Measurements from ENCODE around the gene DPP6. TPM values are rescaled to one million over a fixed set of nuclear protein-coding genes. Genes with fewer than 3 reads are reported as not detected.

The DPP6 gene
- total RNA-seq, 2 experiments from 2014 or later: not detected

DNA sequence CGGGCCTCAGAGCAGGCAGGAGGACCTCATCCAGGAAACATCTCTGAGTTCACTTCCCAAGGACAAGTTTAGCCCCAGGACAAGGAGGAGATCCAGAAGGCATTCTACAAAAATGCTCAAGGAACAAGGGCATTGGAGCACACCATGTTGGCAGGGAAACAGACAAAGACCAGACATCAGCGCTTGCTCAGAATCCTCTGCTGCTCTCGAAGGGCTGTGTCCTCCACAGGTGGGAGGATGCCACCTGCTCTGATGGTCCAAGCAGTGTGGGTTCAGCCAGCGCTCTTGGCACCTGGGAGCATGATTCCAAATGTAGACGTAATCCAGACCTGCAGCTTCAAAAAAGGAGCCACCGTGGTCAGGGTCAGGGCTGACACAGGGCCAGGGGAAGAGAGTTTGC, 160.7 kb downstream of the DPP6 start:
- H3K9me2 ChIP-seq (ENCODE audit: insufficient read depth, low read length): no peaks in the 10 kb centered on the region
- no peak overlapping the region for H3K4me3 ChIP-seq (ENCODE audit: low read depth, low read length, poor library complexity, severe bottlenecking)
- H3K4me1 ChIP-seq (ENCODE audit: insufficient read depth, low read length, poor library complexity, severe bottlenecking): no peaks in the 10 kb centered on the region
- no peaks in the 10 kb centered on the region for H3K9me3 ChIP-seq (ENCODE audit: low read length)
- CTCF ChIA-PET (ENCODE audit: unreplicated experiment): no interaction called here
- intact Hi-C loops (cut with micrococcal nuclease; ENCODE audit: unreplicated experiment): no loop called here
- no peak for DNase-seq (ENCODE audit: low spot score)
- BruUV-seq (replicated peaks): no TSS peak
- no peak overlapping the region for H2AFZ ChIP-seq (ENCODE audit: low read length)
- no peaks in the 10 kb centered on the region for H4K20me1 ChIP-seq (ENCODE audit: insufficient read depth, low read length)
- no peaks in the 10 kb centered on the region for H3K79me2 ChIP-seq (ENCODE audit: insufficient read depth, low read depth, low read length)
- TF ChIP-seq CTCF (conservative IDR thresholded peaks at IDR 0.05; ENCODE audit: low read length) (no peak), EZH2phosphoT487 (IDR thresholded peaks at IDR 0.05; ENCODE audit: borderline replicate concordance, low read depth, low read length) (no peak)
- no peaks in the 10 kb centered on the region for H3K36me3 ChIP-seq (ENCODE audit: insufficient read depth, low read length)
- H3K4me2 ChIP-seq (ENCODE audit: low read length): no peak overlapping the region
- H3K27ac ChIP-seq (ENCODE audit: low read depth, low read length, poor library complexity, severe bottlenecking): no peak overlapping the region
- POLR2A ChIA-PET: no interaction called here

GRCh38 chr7:154217688-154218340, 165.6 kb downstream of the DPP6 start:
- no peak for DNase-seq (ENCODE audit: low spot score)
- no peak overlapping the region for H3K4me2 ChIP-seq (ENCODE audit: low read length)
- no peak overlapping the region for H2AFZ ChIP-seq (ENCODE audit: low read length)
- H3K27ac ChIP-seq (ENCODE audit: low read depth, low read length, poor library complexity, severe bottlenecking): no peak overlapping the region
- no peaks in the 10 kb centered on the region for H3K9me3 ChIP-seq (ENCODE audit: low read length)
- no peaks in the 10 kb centered on the region for H4K20me1 ChIP-seq (ENCODE audit: insufficient read depth, low read length)
- no TSS peak for BruUV-seq (replicated peaks)
- no peaks in the 10 kb centered on the region for H3K9me2 ChIP-seq (ENCODE audit: insufficient read depth, low read length)
- H3K79me2 ChIP-seq (ENCODE audit: insufficient read depth, low read depth, low read length): no peaks in the 10 kb centered on the region
- H3K4me1 ChIP-seq (ENCODE audit: insufficient read depth, low read length, poor library complexity, severe bottlenecking): no peaks in the 10 kb centered on the region
- POLR2A ChIA-PET: no interaction called here
- CTCF ChIA-PET (ENCODE audit: unreplicated experiment): no interaction called here
- no peaks in the 10 kb centered on the region for H3K36me3 ChIP-seq (ENCODE audit: insufficient read depth, low read length)
- intact Hi-C loops (cut with micrococcal nuclease; ENCODE audit: unreplicated experiment): no loop called here
- no peak overlapping the region for H3K4me3 ChIP-seq (ENCODE audit: low read depth, low read length, poor library complexity, severe bottlenecking)
- TF ChIP-seq CTCF (conservative IDR thresholded peaks at IDR 0.05; ENCODE audit: low read length): no peak
- no peak for TF ChIP-seq EZH2phosphoT487 (IDR thresholded peaks at IDR 0.05; ENCODE audit: borderline replicate concordance, low read depth, low read length)

- no peaks in the 10 kb centered on the region for H3K9me3 ChIP-seq (ENCODE audit: low read length)
- ChIA-PET POLR2A (no interaction called here), CTCF (ENCODE audit: unreplicated experiment) (no interaction called here)
- H3K4me3 ChIP-seq (ENCODE audit: low read depth, low read length, poor library complexity, severe bottlenecking): no peak overlapping the region
- peak; percentile 1 for DNase-seq (ENCODE audit: low spot score)
- TF ChIP-seq CTCF (conservative IDR thresholded peaks at IDR 0.05; ENCODE audit: low read length) (no peak), EZH2phosphoT487 (IDR thresholded peaks at IDR 0.05; ENCODE audit: borderline replicate concordance, low read depth, low read length) (no peak)
- H4K20me1 ChIP-seq (ENCODE audit: insufficient read depth, low read length): no peaks in the 10 kb centered on the region
- no peaks in the 10 kb centered on the region for H3K4me1 ChIP-seq (ENCODE audit: insufficient read depth, low read length, poor library complexity, severe bottlenecking)
- H3K27ac ChIP-seq (ENCODE audit: low read depth, low read length, poor library complexity, severe bottlenecking): no peak overlapping the region
- no TSS peak for BruUV-seq (replicated peaks)
- no peaks in the 10 kb centered on the region for H3K79me2 ChIP-seq (ENCODE audit: insufficient read depth, low read depth, low read length)
- no peaks in the 10 kb centered on the region for H3K36me3 ChIP-seq (ENCODE audit: insufficient read depth, low read length)
- H2AFZ ChIP-seq (ENCODE audit: low read length): no peak overlapping the region
- intact Hi-C loops (cut with micrococcal nuclease; ENCODE audit: unreplicated experiment): no loop called here
- H3K9me2 ChIP-seq (ENCODE audit: insufficient read depth, low read length): no peaks in the 10 kb centered on the region
- H3K4me2 ChIP-seq (ENCODE audit: low read length): no peak overlapping the region
These were observed 179.5 kb downstream of the DPP6 start for GRCh38 chr7:154231732-154232131.
